Keratinocyte (primary cell): Measurements from ENCODE around the gene TXNDC8. TPM values are rescaled to one million over a fixed set of nuclear protein-coding genes. Genes with fewer than 3 reads are reported as not detected.
A peak's percentile ranks its signal among the peaks of the same experiment; 100 is the strongest.

Experiments used
- DNase-seq: peaks from one replicate; pipeline ENCODE4 v3.0.0-alpha.2; 2011; ENCODE audit warnings: low read depth, missing footprints, low spot score
- FAIRE-seq: peaks from 2 replicates; lab custom pipeline; 2011; peaks lifted over from hg19 to GRCh38; lab: Jason Lieb, UNC
- H2AFZ ChIP-seq: 2 replicates; pipeline ENCODE4 v1.6.0; 2012; ENCODE audit warnings: low read length, control low read depth, inconsistent platforms; ENCODE audit not compliant: control insufficient read depth
- H3K27ac ChIP-seq: 2 replicates; pipeline ENCODE4 v1.5.1; 2011; ENCODE audit warnings: low read length; ENCODE audit not compliant: control insufficient read depth, insufficient read depth
- H3K27me3 ChIP-seq: 3 replicates; pipeline ENCODE4 v1.6.0; 2011; ENCODE audit warnings: low read length; ENCODE audit not compliant: control insufficient read depth, insufficient read depth; ENCODE audit errors: extremely low read depth
- H3K36me3 ChIP-seq, 2 experiments: 2 replicates in 1 of 2; 3 replicates in 1 of 2; pipeline ENCODE4 v1.5.1; 2011; ENCODE audit warnings: low read length in 2 of 2, mild to moderate bottlenecking in 1 of 2; ENCODE audit not compliant: control insufficient read depth in 2 of 2, insufficient read depth in 2 of 2; ENCODE audit errors: extremely low read depth in 1 of 2
- H3K4me1 ChIP-seq: 3 replicates; pipeline ENCODE4 v1.5.1; 2011; ENCODE audit warnings: low read length; ENCODE audit not compliant: control insufficient read depth, insufficient read depth; ENCODE audit errors: extremely low read depth
- H3K4me2 ChIP-seq: 3 replicates; pipeline ENCODE4 v1.6.0; 2011; ENCODE audit warnings: low read depth, low read length; ENCODE audit not compliant: control insufficient read depth, insufficient read depth; ENCODE audit errors: extremely low read depth
- H3K4me3 ChIP-seq, 3 experiments: fragments of 200-600 bp in 1 of 3; sonication (generic) in 1 of 3; 2 replicates in 2 of 3; 3 replicates in 1 of 3; pipeline ENCODE4 v1.5.1; 2011 to 2016; ENCODE audit warnings: low read length in 3 of 3, mild to moderate bottlenecking in 3 of 3, control low read depth in 2 of 3, inconsistent platforms in 1 of 3, low read depth in 1 of 3, mixed read lengths in 1 of 3, mixed run types in 1 of 3, moderate library complexity in 1 of 3; ENCODE audit not compliant: control insufficient read depth in 2 of 3, insufficient read depth in 2 of 3; ENCODE audit errors: extremely low read depth in 1 of 3
- H3K79me2 ChIP-seq: 2 replicates; pipeline ENCODE4 v1.6.0; 2012; ENCODE audit warnings: low read length; ENCODE audit not compliant: control insufficient read depth, insufficient read depth
- H3K9ac ChIP-seq: 3 replicates; pipeline ENCODE4 v1.6.0; 2011; ENCODE audit warnings: low read length; ENCODE audit not compliant: control insufficient read depth, insufficient read depth; ENCODE audit errors: extremely low read depth
- H3K9me1 ChIP-seq: 3 replicates; pipeline ENCODE4 v1.6.0; 2011; ENCODE audit warnings: low read length; ENCODE audit not compliant: control insufficient read depth, insufficient read depth; ENCODE audit errors: extremely low read depth
- H3K9me3 ChIP-seq: 2 replicates; pipeline ENCODE4 v1.5.1; 2012; ENCODE audit warnings: low read depth, low read length; ENCODE audit not compliant: control insufficient read depth
- H4K20me1 ChIP-seq: 3 replicates; pipeline ENCODE4 v1.6.0; 2011; ENCODE audit warnings: low read length; ENCODE audit not compliant: control insufficient read depth, insufficient read depth; ENCODE audit errors: extremely low read depth
- EZH2 ChIP-seq: IDR thresholded peaks from one replicate; pipeline ENCODE4 v1.6.1; 2012; ENCODE audit warnings: inconsistent platforms, mild to moderate bottlenecking, low read length, moderate library complexity
- dilution Hi-C: fragments of 300-500 bp; cut with MboI; formaldehyde crosslinking; loops from one replicate; pipeline ENCODE4 v1.7.0; 2020; ENCODE audit warnings: low sequenced_read_pairs; ENCODE audit not compliant: extremely low pct_ligation_motif_present
- polyA plus RNA-seq, 5 experiments: library from polyadenylated mRNA; depleted of rRNA in 3 of 5; stranded (reverse) in 3 of 5; stranded (forward) in 1 of 5; unstranded in 1 of 5; fragments of >200 nt; gene quantifications; 1 replicate in 1 of 5; 2 replicates in 3 of 5; 3 replicates in 1 of 5; pipeline versions ENCODE4 v1.2.1 to v1.2.3, GENCODE V29; 2011 to 2012; ENCODE audit warnings: missing spikeins in 2 of 5, low read depth in 1 of 5, low replicate concordance in 1 of 5
- TF ChIP-seq, protein P1 (sequence below), 3 experiments: IDR thresholded peaks in 1 of 3; conservative IDR thresholded peaks in 1 of 3; optimal IDR thresholded peaks in 1 of 3; 2 replicates in 2 of 3; 3 replicates in 1 of 3; pipeline versions ENCODE3 to v1.5.1; 2011; ENCODE audit warnings: low read length in 3 of 3, mild to moderate bottlenecking in 3 of 3, moderate library complexity in 2 of 3, control low read depth in 1 of 3, inconsistent platforms in 1 of 3; ENCODE audit not compliant: insufficient read depth in 2 of 3; ENCODE audit errors: extremely low read depth in 1 of 3

TXNDC8 gene
- polyA plus RNA-seq, 1 donor (not counting 4 experiments of a cell fraction or from before 2014, with no cell fraction given), result not detected

DNA sequence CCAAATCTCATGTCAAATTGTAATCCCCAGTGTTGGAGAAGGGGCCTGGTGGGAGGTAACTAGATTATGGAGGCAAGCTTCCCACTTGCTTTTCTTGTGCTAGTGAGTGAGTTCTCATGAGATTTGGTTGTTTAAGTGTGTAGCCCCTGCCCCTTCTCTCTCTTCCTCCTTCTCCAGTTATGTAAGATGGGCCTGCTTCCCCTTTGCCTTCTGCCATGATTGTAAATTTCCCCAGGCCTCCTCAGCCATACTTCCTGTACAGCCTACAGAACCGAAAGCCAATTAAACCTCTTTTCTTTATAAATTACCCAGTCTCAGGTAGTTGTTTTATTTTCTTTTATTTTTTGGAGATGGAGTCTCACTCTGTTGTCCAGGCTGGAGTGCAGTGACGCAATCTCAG lies 18.2 kb upstream of the TXNDC8 start:
- dilution Hi-C loops, result no loop called here
- no peak for DNase-seq

DNA sequence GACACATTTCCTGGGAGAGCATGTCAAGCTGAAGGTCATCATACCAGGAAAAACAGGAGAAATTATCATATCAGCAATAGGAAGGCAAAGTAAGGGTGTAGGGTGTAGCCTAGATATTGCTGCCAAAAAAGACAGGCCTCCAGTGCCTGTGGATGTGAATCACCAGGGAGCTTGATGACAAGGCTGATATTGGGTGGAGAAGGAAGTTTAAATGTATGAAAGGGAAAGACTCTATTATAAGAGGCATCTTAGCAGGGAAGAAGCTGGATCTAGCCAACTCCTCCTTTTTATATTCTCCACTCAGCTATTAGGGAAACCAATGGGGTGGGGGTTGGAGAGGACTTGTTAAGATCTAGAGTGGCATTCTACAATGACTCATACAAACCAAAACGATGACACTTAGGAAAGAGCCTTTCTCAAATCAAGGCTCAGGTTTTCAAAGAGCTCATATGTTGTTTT lies 13.4 kb upstream of the TXNDC8 start:
- H3K36me3 ChIP-seq, result no peaks in the 10 kb centered on the region
- H2AFZ ChIP-seq, result no peak overlapping the region
- DNase-seq, result peak; percentile 45
- H4K20me1 ChIP-seq, result no peaks in the 10 kb centered on the region
- H3K9me1 ChIP-seq, result no peaks in the 10 kb centered on the region
- dilution Hi-C loops, result no loop called here
- H3K4me1 ChIP-seq, result peaks cover 11% of the 10 kb centered on the region
- H3K27ac ChIP-seq, result peak overlapping the region; percentile 16
- H3K4me3 ChIP-seq, result no peak overlapping the region
- TF ChIP-seq, protein P1, sequence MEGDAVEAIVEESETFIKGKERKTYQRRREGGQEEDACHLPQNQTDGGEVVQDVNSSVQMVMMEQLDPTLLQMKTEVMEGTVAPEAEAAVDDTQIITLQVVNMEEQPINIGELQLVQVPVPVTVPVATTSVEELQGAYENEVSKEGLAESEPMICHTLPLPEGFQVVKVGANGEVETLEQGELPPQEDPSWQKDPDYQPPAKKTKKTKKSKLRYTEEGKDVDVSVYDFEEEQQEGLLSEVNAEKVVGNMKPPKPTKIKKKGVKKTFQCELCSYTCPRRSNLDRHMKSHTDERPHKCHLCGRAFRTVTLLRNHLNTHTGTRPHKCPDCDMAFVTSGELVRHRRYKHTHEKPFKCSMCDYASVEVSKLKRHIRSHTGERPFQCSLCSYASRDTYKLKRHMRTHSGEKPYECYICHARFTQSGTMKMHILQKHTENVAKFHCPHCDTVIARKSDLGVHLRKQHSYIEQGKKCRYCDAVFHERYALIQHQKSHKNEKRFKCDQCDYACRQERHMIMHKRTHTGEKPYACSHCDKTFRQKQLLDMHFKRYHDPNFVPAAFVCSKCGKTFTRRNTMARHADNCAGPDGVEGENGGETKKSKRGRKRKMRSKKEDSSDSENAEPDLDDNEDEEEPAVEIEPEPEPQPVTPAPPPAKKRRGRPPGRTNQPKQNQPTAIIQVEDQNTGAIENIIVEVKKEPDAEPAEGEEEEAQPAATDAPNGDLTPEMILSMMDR (optimal IDR thresholded peaks at IDR 0.05 in 1 of 3, IDR thresholded peaks at IDR 0.05 in 1 of 3, conservative IDR thresholded peaks at IDR 0.05 in 1 of 3; ENCODE audit: extremely low read depth in 1 of 3, insufficient read depth in 2 of 3, low read length in 3 of 3), result no peak
- no peak for TF ChIP-seq EZH2
- H3K27me3 ChIP-seq, result no peaks in the 10 kb centered on the region
- H3K9me3 ChIP-seq, result no peaks in the 10 kb centered on the region
- H3K4me2 ChIP-seq, result peak overlapping the region; percentile 10
- no peaks in the 10 kb centered on the region for H3K79me2 ChIP-seq
- FAIRE-seq, result peak; percentile 85
- no peak overlapping the region for H3K9ac ChIP-seq

More for the DNA sequence above, 18.2 kb upstream of the TXNDC8 start:
- Histone ChIP-seq H3K9me3 (no peaks in the 10 kb centered on the region), H3K79me2 (no peaks in the 10 kb centered on the region), H3K9ac (no peak overlapping the region), H3K9me1 (no peaks in the 10 kb centered on the region), H3K4me1 (peaks cover 8% of the 10 kb centered on the region), H4K20me1 (no peaks in the 10 kb centered on the region), H3K27me3 (no peaks in the 10 kb centered on the region), H3K36me3 (no peaks in the 10 kb centered on the region), H3K4me3 (no peak overlapping the region), H3K4me2 (no peak overlapping the region), H3K27ac (no peak overlapping the region), H2AFZ (no peak overlapping the region)
- TF ChIP-seq, protein P1 (optimal IDR thresholded peaks at IDR 0.05 in 1 of 3, IDR thresholded peaks at IDR 0.05 in 1 of 3, conservative IDR thresholded peaks at IDR 0.05 in 1 of 3; ENCODE audit: extremely low read depth in 1 of 3, insufficient read depth in 2 of 3, low read length in 3 of 3), result no peak
- TF ChIP-seq EZH2, result no peak
- FAIRE-seq, result no peak
